NOMO-1 treated with DMSO at 0.1 percent for 48 hours (cell line): ENCODE data around the gene SIPA1L3.
A peak's percentile ranks its signal among the peaks of the same experiment; 100 is the strongest.

Experiments
- DNase-seq: peaks from one replicate; lab custom pipeline; 2025; ENCODE audit not compliant: unreplicated experiment; lab: John Stamatoyannopoulos, UW

The SIPA1L3 gene

DNA sequence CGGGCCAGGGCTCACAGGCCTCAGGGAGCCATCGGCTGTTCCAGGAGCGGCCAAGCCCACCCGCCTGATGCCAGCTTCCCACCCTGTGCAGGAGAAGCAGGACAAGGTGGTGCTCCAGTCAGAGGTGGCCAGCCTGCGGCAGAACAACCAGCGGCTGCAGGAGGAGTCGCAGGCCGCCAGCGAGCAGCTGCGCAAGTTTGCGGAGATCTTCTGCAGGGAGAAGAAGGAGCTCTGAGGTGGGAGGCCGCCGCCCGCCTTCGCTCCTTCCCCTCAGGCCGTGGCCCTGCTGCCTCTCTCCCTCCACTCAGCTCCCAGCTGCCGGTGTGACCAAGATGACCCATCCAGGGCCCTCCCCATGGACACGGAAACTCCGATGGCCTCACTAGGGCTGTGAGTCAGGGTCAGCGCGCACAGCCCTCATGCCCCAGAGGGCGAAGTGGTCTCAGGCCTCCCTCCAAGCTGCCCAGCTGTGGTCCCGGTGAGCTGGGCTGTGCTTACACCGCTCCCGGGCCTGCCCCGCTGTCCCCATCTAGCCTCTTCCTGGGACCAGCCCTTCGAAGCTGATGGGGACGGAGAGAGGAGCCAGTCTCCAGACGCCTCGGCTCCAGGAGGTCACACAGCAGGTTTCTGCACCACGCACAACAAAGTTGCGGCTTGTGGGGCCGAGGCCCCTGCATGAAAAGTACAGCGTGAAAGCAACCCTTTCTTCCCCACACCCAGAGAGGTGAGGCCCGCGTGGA is 299.2 kb downstream of the SIPA1L3 start:
- no peak for DNase-seq

DNA sequence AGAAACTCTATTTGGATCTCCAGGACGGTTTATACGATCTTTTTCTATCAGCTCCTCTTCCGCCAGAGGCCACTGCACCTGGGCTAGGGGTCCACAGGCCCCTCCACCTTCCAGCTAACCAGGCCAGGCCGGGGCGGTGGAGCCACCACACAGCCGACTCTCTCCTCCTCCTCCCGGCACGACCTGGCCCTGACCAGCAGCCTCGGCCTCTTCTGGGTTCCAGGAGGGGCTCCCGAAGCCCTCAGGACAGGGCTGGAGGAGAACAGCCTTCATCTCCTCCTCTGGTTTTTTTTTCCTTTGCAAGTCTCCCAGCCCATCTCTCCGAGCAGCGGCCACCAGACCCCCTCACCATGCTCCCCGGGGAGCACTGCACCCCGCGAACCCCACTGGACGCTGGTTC is 299.9 kb downstream of the SIPA1L3 start:
- DNase-seq = no peak

DNA sequence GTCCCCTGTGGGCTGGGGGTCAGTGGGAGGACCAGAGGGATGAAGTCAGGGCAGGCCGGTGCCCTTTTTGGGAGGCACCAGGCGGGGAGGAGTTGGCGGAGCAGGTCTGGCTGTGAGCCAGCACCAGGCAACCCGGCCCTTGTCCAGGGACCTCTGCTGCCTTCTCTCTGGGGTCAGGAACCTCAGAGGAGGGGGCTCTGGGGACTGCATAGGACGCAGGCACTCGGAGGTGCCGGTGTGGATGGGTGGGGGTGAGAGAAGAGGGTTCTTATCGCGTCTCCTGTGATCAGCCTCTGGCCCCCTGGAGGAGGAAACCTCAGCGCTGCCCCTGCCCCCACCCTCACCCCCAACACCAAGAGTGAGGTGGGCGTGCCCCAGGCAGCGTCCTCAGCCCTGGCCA is 300.5 kb downstream of the SIPA1L3 start:
- DNase-seq = no peak

DNA sequence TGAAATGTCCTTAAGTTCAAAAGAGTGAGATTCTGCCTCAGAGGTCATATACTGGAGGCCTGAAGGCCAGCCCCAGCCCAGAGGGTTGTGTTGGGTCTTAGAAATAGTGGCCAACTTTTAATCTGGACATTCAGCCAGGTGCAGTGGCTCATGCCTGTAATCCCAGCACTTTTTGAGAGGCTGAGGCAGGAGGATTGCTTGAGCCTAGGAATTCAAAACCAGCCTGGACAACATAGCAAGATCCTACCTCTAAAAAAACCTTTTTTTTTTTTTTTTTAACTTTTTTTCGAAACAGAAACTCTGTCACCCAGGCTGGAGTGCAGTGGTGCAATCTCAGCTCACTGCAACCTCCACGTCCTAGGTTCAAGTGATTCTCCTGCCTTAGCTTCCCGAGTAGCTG is 301.6 kb downstream of the SIPA1L3 start:
- no peak for DNase-seq

DNA sequence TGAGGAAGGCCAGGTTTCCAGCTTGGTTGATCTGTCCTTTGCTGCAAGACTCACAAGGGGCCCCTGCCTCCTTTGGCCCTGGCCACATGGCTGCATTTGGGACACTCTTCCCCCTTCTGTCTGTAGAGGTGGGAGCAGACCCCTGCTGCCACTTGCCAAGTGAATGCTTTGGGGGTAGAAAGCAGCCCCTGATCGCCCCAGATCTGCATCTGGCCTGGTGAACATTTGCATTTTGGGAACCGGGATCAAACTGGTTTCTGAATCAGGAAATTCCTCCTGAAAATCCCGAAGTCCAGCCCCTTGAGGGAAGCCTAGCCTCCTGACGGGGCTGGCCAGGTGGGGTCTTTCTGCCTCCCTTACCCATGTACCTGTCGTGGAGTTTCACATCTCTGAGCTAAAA is 302.1 kb downstream of the SIPA1L3 start:
- DNase-seq = no peak

DNA sequence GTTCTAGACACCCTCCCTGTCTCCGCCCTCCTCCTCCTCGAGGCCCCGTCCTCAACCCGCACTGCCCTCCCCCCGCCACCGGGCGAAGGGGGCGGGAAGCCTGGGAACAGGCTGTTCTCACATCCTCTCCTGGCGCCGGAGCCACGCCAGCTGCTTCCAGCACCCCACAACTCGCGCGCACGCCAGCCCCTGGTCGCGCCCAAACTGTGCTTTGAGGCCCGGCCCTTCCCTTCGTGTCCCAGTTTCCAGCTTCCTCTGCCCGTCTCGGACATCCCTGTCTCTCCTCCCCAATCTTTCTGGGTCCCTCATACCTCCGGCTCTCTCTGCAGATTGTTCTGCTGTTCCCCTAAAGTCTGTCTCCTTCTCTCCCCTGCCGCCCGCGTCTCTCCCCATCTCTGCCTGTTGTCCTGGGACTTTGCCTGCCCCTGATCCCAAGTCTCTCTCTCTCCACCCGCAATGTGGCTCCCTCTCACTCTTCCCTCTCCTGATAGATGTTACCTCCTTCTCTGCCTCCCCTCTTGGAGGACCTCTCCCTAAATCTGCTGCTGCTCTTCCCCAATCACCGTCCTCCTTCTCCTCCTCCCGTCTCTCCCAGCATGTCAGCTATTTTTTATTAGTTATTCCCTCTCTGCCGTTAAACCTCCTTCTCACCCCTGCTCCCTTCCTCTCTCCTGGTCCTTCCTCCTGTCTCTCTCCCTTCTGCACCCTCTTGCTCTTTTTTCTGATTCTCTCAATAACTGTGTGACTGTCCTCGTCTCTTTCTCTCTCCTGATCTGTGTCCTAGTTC is 302.9 kb downstream of the SIPA1L3 start:
- DNase-seq = no peak

DNA sequence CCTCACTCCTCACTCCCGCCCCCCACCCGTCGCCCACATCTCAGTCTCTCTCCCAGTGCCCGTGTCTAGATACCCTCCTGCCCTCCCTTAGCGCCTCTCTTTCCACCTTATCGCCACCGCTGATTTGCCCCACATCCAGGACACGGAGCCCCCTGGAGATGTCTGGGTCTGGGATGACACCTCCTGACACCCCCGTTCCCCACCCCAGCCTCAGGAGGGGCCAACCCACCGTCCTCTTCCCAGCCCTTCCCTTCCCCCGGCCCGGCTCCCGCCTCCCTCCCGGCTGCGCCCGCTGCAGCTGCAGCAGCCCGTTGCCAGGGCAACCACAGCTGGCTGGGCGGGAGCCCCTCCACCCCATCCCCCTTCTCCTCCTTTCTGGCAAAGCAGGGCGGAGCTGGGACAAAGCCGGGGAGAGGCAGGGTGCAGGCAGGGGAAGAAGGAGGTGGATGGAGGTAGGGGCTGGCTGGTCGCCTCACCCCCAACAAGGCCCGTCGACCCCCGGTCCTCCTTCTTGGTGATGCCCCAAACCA is 303.5 kb downstream of the SIPA1L3 start:
- DNase-seq = no peak

DNA sequence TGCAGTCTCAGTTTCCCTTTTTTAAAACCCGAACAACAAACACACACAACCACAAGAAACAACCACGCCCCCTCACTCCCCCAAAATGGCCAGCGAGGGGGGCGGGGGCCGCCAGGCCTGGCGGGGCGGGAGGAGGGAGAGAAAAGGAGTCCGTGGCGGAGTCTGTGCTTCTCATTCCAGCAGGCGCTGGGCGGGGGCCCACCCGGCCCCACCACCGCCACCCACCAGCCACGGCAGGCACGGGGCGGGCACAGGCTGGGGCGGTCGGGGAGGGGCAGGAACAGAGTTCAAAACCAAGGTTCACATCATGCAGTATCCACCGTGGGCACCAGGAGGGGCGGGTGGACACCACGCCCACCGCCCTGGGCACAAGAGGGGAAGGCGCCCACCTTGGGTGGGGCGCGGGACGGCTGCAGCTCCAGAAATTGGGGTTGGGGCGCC is 304.2 kb downstream of the SIPA1L3 start:
- no peak for DNase-seq

DNA sequence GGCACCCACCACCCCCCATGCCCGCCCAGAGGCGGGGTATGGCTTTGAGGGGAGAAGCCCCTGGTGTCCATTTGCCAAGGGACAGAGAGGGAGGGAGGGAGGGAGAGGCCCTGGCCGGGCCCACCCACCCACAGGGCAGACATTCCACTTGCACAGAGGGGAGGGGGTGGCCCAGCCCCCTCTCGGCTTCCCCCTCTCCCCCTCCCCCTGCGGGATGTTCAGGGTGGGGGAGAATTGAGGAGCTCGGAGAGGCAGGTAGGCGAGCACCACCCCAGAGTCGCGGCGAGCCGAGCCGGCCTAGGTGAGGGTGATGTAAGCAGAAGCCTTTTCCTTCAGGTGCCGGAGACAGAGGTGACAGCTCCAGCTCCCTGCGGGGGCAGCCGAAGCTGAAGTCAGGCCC is 304.8 kb downstream of the SIPA1L3 start:
- no peak for DNase-seq

DNA sequence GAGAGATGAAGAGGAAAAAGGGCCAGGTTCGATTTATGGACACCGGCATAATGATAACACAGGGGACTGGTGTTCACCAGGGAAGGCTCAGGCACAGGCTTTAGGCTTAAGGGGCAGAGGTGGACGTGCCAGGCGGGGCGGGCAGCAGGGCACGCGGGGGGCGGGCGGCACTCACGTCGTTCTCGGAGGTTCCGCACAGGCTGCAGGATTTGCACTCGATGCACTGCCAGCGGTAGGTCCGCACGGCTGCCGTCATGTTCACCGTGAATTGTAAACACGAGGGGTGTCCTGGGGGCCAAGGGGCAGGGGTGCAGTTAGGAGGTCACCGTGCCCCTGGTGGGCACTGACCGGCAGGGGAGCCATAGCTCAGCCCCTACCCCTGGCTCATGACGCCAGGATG is 306.5 kb downstream of the SIPA1L3 start:
- DNase-seq = no peak

DNA sequence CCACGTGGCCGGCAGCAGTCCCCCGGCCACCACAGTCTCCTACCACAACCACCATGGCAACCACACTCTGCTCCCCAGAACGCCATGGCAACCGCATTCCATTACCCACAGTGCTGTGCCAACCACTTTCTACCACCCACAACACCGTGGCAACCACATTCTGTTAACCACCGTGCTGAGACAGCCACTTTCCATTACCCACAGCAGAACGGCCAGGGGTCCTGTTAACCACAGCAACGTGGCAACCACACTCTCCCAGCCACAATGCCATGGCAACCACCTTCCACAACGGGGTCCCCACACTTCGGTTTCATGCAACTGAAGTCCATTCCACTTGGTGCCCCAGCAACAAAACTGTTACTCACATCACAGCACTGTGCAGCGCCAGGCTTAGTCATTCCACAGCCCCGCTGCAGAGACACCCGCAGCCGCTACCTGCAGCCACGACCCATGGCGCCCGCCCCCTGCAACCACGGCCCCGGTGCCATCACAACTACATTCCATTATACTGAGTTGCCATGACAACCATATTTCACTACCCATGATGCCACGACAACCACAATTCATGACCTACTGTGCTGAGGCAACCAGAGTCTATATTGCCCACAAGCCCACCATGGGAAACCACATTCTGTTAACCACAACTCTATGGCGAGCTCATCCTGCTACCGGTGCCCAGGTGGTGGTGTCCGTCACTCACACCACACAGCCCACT is 307.1 kb downstream of the SIPA1L3 start:
- no peak for DNase-seq

DNA sequence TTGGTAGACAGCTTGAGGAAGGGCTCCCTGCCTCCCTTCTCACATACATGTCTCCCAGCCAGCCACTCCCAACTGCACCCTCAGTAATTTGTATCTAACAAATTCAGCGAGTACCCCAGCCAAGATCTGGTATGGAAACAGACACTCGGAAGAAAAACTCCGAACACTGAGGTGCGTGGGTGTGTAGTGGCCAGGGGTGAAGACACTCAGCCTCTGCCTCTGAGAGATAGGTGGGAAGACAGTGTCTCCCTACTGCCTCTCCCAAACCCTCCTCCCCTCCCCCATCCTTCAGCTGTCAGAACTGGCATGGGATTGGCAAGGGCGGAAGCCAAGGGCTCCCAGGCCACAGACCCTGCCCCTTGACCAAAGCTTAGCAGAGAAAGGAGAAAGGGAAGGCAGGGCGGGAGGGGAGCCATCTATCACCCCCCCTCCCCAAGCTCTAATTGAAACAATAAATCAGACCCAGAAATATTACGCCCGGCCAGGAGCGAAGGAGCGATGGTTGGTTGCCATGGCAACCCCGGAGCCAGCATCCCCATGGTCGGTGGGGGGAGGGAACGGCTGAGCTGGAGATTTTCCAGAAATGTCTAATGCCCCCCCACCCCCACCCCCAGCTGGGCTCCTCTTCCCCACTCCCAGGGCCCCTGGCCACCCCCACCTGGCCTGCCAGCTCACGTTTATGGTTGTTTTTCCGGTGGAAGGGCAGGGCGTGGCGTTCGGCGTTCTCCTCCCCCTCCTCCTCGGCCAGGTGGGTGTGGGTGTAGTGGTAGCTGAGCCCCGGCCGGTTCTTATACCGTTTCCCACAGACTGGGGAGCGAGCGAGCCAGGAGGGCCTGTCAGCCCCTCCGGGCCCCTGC is 310.0 kb downstream of the SIPA1L3 start:
- DNase-seq = no peak

DNA sequence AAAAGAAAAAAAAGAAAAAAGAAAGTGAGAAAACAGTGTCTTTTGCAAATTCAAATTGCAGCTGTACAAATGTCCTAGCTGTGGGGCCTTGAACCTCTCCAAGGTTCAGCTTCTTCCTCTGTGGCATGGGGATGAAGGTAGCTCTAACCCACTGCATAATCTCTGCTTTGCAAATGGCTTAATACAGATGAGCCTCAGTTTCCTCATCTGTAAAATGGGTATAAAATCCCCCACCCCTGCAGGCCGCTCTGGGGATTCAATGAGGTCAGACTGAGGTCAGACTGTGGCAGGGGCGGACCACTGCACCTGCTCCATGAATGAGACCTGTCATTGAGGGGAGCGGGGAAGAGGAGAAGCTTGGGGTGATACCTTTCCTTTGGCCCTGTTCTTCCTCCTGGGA is 311.2 kb downstream of the SIPA1L3 start:
- no peak for DNase-seq

DNA sequence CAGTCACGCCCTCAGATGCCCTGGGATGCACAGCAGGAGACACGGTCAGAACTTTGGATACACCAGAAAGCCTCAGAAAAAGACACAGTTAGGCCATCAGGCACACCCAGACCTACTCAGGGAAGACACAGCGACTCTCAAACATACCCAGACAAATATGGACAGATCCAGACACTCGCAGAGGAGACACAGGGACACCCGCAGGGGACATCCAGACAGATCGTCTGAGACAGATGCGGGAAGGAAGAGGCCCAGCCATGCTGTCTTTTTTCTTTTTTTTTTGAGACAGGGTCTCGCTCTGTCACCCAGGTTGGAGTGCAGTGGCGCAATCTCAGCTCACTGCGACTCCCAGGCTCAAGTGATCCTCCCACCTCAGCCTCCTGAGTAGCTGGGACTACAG is 312.2 kb downstream of the SIPA1L3 start:
- DNase-seq = no peak

DNA sequence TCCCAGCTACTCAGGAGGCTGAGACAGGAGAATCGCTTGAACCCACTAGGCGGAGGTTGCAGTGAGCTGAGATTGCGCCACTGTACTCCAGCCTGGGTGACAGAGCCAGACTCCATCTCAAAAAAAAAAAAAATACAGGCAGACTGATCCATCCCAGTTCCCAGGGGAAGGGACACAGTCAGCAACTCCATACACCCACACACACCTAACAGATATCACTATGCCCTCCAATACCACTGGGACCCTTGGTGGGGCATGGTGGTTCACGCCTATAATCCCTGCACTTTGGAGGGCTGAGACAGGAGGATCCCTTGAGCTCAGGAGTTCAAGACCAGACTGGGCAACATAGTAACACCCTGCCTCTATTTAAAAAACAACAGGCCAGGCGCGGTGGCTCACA is 314.4 kb downstream of the SIPA1L3 start:
- no peak for DNase-seq

DNA sequence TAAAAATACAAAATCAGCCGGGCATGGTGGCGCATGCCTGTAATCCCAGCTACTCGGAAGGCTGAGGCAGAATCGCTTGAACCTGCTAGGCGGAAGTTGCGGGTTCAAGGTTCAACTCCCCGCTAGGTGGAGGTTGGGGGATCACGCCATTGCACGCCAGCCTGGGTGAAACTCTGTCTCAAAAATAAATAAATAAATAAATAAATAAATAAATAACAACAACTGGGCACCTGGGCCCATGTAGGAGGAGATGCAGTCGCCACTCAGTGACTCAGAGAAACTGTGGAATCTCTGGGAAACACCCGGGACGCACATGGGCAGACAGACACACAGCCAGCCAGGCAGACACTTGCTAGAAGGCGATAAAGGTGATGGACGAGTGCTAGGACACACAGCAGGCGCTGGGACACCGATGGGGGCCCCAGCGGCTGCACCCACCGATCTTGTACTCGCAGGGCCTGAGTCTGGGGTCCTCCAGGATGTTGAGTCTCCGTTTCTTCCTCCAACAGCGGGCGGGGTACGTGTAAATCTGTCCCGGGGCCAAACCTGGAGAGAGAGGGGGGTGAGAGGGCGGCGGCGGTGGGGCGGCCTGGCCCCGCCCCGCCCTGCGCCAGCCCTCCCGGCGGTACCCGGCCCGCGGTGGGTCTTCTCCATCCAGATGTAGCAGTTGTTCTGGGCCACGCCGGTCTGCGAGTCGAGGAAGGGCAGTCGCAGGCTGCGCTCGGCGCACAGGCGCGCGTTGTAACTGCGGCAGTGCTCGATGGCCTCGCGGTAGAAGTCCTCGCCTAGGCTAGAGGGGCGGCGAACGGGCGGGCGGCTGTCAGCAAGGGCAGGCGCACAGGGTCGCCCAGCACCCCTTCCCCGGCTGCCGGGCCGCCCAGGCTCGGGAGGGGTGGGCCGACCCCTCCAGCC is 315.2 kb downstream of the SIPA1L3 start:
- DNase-seq = no peak

DNA sequence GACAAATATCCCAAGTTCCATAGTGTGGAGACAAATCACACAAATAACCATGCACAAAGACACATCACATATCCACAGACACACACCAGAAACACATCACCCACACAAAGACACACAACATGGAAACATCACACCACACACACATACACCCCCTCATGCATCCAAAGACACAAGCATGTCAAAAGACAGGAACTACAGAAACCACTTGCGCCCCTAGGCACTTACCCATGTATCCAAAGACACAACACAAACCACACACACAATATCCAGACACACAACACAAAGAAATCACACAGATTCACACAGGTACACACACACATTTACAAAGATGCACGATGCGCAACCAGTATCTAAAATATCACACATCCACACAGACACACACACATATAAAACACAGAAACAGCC is 316.1 kb downstream of the SIPA1L3 start:
- DNase-seq = no peak

DNA sequence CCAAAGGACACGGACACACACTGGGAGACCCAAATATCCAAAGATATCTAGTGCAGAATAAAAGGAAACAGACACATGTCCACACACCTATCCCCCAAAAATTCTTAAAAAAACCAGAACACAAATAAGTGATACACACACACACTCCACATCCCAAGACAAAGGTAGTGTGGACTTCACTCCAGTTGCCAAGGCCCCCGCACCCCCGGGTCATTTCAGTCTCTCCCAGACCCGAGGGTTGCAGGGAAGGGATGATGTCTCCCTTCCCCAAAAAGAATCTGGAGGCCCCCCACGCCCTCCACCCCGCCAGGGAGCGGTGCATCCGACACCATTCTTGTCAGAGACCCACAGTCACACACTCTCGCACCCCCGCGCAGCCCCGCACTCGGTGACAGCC is 316.6 kb downstream of the SIPA1L3 start:
- DNase-seq = no peak

DNA sequence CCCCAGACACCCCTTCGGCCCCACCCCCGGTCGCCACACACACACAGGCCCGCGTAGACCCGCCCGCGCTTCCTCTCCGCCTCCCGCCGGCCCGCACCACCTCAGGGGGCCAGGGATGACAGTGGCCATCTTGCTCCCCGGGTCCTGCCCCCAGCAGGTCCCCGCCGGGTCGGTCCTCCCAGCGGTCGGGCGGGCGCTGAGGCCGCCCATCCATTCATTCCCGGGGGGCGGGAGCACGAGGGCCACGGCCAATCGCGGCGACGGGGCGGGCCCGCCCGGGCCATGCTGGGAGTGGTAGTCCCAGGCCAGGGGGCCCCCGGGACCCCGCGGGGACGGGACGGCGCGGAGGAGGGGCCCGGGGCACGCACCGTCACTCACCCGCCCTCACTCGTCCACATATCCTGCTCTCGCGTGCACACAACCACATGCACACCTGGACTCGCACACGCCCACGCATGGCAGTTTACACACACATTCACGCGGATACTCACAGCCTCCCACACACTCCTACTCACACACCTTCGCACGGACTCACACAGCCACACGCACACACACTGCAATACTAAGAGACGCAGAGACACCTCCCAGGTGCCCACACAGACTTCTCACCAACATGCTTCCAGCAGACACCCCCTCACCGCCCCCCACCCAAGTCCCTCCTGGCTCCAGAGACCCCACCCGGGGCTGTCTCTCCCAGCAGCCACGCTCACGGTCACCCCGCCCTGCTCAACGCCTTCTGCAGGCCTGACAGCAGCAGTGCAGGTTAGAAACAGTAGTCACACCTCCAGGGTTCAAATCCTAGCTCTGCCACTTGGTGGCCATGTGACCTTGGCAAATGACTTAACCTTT is 317.2 kb downstream of the SIPA1L3 start, which contains the start of gene DPF1:
DPF1 (minus strand) TSS at position 209 of the 849 bp plus-strand sequence; CDS start at position 129, 80 bp downstream.
- peak; percentile 70 for DNase-seq
